Endothelial cell of umbilical vein (primary cell): ENCODE measurements around the gene TUNAR.

Experiments used
- CTCF ChIP-seq, 2 donors: IDR thresholded peaks; 1 replicate in 1 of 2; 2 replicates in 1 of 2; pipeline ENCODE4 v1.5.1; 2011; ENCODE audit warnings: low read length in 2 of 2, mild to moderate bottlenecking in 2 of 2, moderate library complexity in 2 of 2, control low read depth in 1 of 2, inconsistent platforms in 1 of 2, low read depth in 1 of 2; ENCODE audit not compliant: insufficient read depth in 1 of 2; ENCODE audit errors: extremely low read depth in 1 of 2
- EZH2 ChIP-seq: IDR thresholded peaks from 2 replicates; pipeline ENCODE4 v1.6.1; 2012; ENCODE audit warnings: borderline replicate concordance, low read depth, mild to moderate bottlenecking, moderate library complexity, low read length, inconsistent platforms; ENCODE audit not compliant: severe bottlenecking
- GATA2 ChIP-seq: IDR thresholded peaks from 2 replicates; pipeline ENCODE4 v1.7.0; 2011; ENCODE audit warnings: low read depth, mild to moderate bottlenecking, moderate library complexity, mixed read lengths, low read length; ENCODE audit not compliant: insufficient read length, insufficient read depth
- JUN ChIP-seq: IDR thresholded peaks from 2 replicates; pipeline ENCODE4 v1.6.1; 2011; ENCODE audit warnings: borderline replicate concordance, low read depth; ENCODE audit not compliant: insufficient read length, insufficient read depth
- POLR2A ChIP-seq: IDR thresholded peaks from 2 replicates; pipeline ENCODE4 v1.6.1; 2012; ENCODE audit warnings: low read depth, mild to moderate bottlenecking, control low read depth, low read length
- POLR2AphosphoS5 ChIP-seq: IDR thresholded peaks from 2 replicates; pipeline ENCODE4 v1.6.1; 2012; ENCODE audit warnings: low read depth, mild to moderate bottlenecking, control low read depth, low read length, moderate library complexity; ENCODE audit not compliant: insufficient read depth

- no peak for TF ChIP-seq POLR2A
- TF ChIP-seq GATA2, result no peak
- no peak for TF ChIP-seq CTCF (IDR thresholded peaks at IDR 0.05; ENCODE audit: extremely low read depth in 1 of 2, insufficient read depth in 1 of 2, low read depth in 1 of 2, low read length in 2 of 2)
- no peak for TF ChIP-seq POLR2AphosphoS5
- TF ChIP-seq EZH2, result no peak
- no peak for TF ChIP-seq JUN
Measured at GRCh38 chr14:95911456-95911855, 34.8 kb downstream of the TUNAR start.
